Mucosa of rectum (tissue), 2 donors: ENCODE data around the gene CCL7.

Source experiments
- H3K27ac ChIP-seq, 2 donors: one replicate each; pipeline ENCODE4 v1.7.0; 2013; ENCODE audit warnings: inconsistent platforms in 2 of 2, low read depth in 2 of 2, low read length in 2 of 2
- H3K27me3 ChIP-seq, 2 donors: one replicate each; pipeline ENCODE4 v1.7.0; 2013; ENCODE audit warnings: low read length in 2 of 2; ENCODE audit not compliant: control insufficient read depth in 2 of 2, insufficient read depth in 2 of 2
- H3K36me3 ChIP-seq, 2 donors: one replicate each; pipeline ENCODE4 v1.7.0; 2013; ENCODE audit warnings: low read length in 2 of 2; ENCODE audit not compliant: control insufficient read depth in 2 of 2, insufficient read depth in 2 of 2
- H3K4me1 ChIP-seq, 2 donors: one replicate each; pipeline ENCODE4 v1.7.0; 2013; ENCODE audit warnings: low read length in 2 of 2, mild to moderate bottlenecking in 1 of 2; ENCODE audit not compliant: control insufficient read depth in 2 of 2, insufficient read depth in 2 of 2
- H3K4me3 ChIP-seq, 2 donors: one replicate each; pipeline ENCODE4 v1.7.0; 2013; ENCODE audit warnings: low read length in 2 of 2
- H3K9ac ChIP-seq, 2 donors: one replicate each; pipeline ENCODE4 v1.7.0; 2013; ENCODE audit warnings: low read length in 2 of 2, low read depth in 1 of 2, mild to moderate bottlenecking in 1 of 2
- H3K9me3 ChIP-seq, 2 donors: one replicate each; pipeline ENCODE4 v1.7.0; 2013; ENCODE audit warnings: low read length in 2 of 2; ENCODE audit not compliant: control insufficient read depth in 2 of 2
- donor health status: healthy.
- donor health status: Normal muscosa, but diverticular disease.

The CCL7 gene

GRCh38 chr17:34318474-34318873, 48.5 kb downstream of the CCL7 start:
- H3K4me1 ChIP-seq: no peaks in the 10 kb centered on the region
- H3K27ac ChIP-seq: peak overlapping the region in 1 of 2 donors; percentile 25
- no peak overlapping the region for H3K4me3 ChIP-seq
- H3K27me3 ChIP-seq: no peaks in the 10 kb centered on the region
- no peaks in the 10 kb centered on the region for H3K9me3 ChIP-seq
- H3K9ac ChIP-seq: no peak overlapping the region
- no peaks in the 10 kb centered on the region for H3K36me3 ChIP-seq

DNA sequence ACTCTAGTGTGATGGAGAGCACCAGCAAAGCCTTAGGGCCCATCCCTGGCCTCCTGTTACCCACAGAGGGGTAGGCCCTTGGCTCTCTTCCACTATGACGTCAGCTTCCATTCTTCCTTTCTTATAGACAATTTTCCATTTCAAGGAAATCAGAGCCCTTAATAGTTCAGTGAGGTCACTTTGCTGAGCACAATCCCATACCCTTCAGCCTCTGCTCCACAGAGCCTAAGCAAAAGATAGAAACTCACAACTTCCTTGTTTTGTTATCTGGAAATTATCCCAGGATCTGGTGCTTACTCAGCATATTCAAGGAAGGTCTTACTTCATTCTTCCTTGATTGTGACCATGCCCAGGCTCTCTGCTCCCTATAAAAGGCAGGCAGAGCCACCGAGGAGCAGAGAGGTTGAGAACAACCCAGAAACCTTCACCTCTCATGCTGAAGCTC, 49.0 kb downstream of the CCL7 start, which contains the start of gene CCL8:
Gene CCL8, plus strand, starts transcription at position 397 of the 445 bp plus-strand sequence. CDS start 67 bp downstream, outside the sequence.
- H3K9me3 ChIP-seq: no peaks in the 10 kb centered on the region
- H3K9ac ChIP-seq: peak within 1 kb of the TSS in 1 of 2 donors; percentile 35
- H3K27me3 ChIP-seq: no peaks in the 10 kb centered on the region
- H3K4me1 ChIP-seq: no peaks in the 10 kb centered on the region
- peak within 1 kb of the TSS; percentile 25 to 49 for H3K27ac ChIP-seq
- peak within 1 kb of the TSS in 1 of 2 donors; percentile 37 for H3K4me3 ChIP-seq
- no peaks in the 10 kb centered on the region for H3K36me3 ChIP-seq
